Endodermal cell (in vitro differentiated cells): ENCODE results near the gene LY86. TPM values are rescaled to one million over a fixed set of nuclear protein-coding genes. Genes with fewer than 3 reads are reported as not detected.

ENCODE experiments used
- DNase-seq: peaks from one replicate; pipeline ENCODE4 v3.0.0-alpha.2; 2017
- H3K27ac ChIP-seq: 2 replicates; pipeline ENCODE4 v1.5.1; 2013; ENCODE audit warnings: mild to moderate bottlenecking, low read depth, low read length, moderate library complexity
- H3K27me3 ChIP-seq: 2 replicates; pipeline ENCODE4 v1.6.1; 2013; ENCODE audit warnings: mild to moderate bottlenecking, low read length, moderate library complexity; ENCODE audit not compliant: insufficient read depth, control insufficient read depth, poor library complexity, severe bottlenecking
- H3K36me3 ChIP-seq: 2 replicates; pipeline ENCODE4 v1.7.0; 2013; ENCODE audit warnings: mild to moderate bottlenecking, low read length, moderate library complexity; ENCODE audit not compliant: control insufficient read depth, insufficient read depth
- H3K4me1 ChIP-seq: one replicate; pipeline ENCODE4 v1.7.0; 2013; ENCODE audit warnings: low read length; ENCODE audit not compliant: control insufficient read depth, insufficient read depth
- H3K4me3 ChIP-seq: 2 replicates; pipeline ENCODE4 v1.5.1; 2013; ENCODE audit warnings: mild to moderate bottlenecking, low read length, moderate library complexity
- H3K9ac ChIP-seq: 2 replicates; pipeline ENCODE4 v1.6.1; 2013; ENCODE audit warnings: mild to moderate bottlenecking, low read length, moderate library complexity; ENCODE audit not compliant: poor library complexity, severe bottlenecking; ENCODE audit errors: extremely low read depth
- H3K9me3 ChIP-seq: 2 replicates; pipeline ENCODE4 v1.6.1; 2013; ENCODE audit warnings: mild to moderate bottlenecking, low read length, moderate library complexity; ENCODE audit not compliant: control insufficient read depth
- H3K27ac Mint-ChIP-seq: 2 replicates; pipeline ENCODE4 v1.8.0; 2020; ENCODE audit warnings: mixed read lengths
- H3K27me3 Mint-ChIP-seq: 2 replicates; pipeline ENCODE4 v1.8.0; 2021; ENCODE audit warnings: mild to moderate bottlenecking, mixed read lengths; ENCODE audit not compliant: insufficient read depth
- H3K36me3 Mint-ChIP-seq: 2 replicates; pipeline ENCODE4 v1.8.0; 2020; ENCODE audit warnings: low read depth, mixed read lengths
- H3K4me1 Mint-ChIP-seq: 2 replicates; pipeline ENCODE4 v1.8.0; 2020; ENCODE audit warnings: mixed read lengths
- H3K4me3 Mint-ChIP-seq: 2 replicates; pipeline ENCODE4 v1.8.0; 2020; ENCODE audit warnings: mild to moderate bottlenecking, moderate library complexity, mixed read lengths
- H3K9me3 Mint-ChIP-seq: 2 replicates; pipeline ENCODE4 v1.8.0; 2020; ENCODE audit warnings: mild to moderate bottlenecking, mixed read lengths
- WGBS, 2 experiments: methylation state at CpG; one replicate each; pipeline versions ENCODE4 v1.1.5 to v1.1.7; 2013; ENCODE audit warnings: missing lambda C conversion rate in 2 of 2, mixed read lengths in 1 of 2; ENCODE audit not compliant: insufficient coverage in 1 of 2, insufficient read length in 1 of 2; 5-methylcytosine and 5-hydroxymethylcytosine counted together
- total RNA-seq, 2 donors: library from RNA; stranded (reverse); fragmentation: NEBNext Ultra II Directional in 1 of 2; extraction: Animal tissue kit (Norgen Biotek cat#: 25700) in 1 of 2; gene quantifications; 2 replicates in 1 of 2; 3 replicates in 1 of 2; pipeline ENCODE4 v1.2.1, GENCODE V29; 2021
- TF ChIP-seq, protein P1 (sequence below): fragments of 200-600 bp; sonication (generic); conservative IDR thresholded peaks from 2 replicates; pipeline ENCODE4 v1.5.0; 2021; ENCODE audit warnings: antibody characterized with exemption, mild to moderate bottlenecking

The LY86 gene
- total RNA-seq, 2 donors from 2014 or later, result not detected

DNA sequence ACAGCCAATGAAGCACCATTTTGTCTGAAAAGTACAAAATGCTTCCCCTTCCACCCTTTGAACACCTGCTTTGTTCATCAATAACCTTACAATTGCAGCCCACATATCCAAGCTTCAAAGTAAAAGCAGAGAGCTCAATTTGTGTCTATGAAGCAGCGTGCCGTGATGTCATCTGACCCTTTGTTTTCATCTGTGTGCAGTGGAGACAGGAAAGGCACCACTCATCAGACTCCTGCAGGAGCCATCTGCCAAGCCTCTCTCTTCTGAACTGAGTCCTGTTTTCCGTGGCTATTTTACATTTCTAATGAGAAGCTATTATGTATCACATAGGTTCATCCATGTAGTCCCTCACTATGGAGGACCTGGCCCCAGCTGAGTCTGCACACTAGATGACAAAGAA is 7.5 kb upstream of the LY86 start:
- Mint-ChIP-seq H3K27ac (no peak overlapping the region), H3K9me3 (peaks cover 10% of the 10 kb centered on the region), H3K27me3 (peaks cover 2% of the 10 kb centered on the region), H3K36me3 (no peaks in the 10 kb centered on the region), H3K4me3 (no peak overlapping the region), H3K4me1 (peaks cover 12% of the 10 kb centered on the region)
- TF ChIP-seq, protein P1, sequence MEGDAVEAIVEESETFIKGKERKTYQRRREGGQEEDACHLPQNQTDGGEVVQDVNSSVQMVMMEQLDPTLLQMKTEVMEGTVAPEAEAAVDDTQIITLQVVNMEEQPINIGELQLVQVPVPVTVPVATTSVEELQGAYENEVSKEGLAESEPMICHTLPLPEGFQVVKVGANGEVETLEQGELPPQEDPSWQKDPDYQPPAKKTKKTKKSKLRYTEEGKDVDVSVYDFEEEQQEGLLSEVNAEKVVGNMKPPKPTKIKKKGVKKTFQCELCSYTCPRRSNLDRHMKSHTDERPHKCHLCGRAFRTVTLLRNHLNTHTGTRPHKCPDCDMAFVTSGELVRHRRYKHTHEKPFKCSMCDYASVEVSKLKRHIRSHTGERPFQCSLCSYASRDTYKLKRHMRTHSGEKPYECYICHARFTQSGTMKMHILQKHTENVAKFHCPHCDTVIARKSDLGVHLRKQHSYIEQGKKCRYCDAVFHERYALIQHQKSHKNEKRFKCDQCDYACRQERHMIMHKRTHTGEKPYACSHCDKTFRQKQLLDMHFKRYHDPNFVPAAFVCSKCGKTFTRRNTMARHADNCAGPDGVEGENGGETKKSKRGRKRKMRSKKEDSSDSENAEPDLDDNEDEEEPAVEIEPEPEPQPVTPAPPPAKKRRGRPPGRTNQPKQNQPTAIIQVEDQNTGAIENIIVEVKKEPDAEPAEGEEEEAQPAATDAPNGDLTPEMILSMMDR, result no peak
- H3K9me3 ChIP-seq, result peaks cover 7% of the 10 kb centered on the region
- no peak for DNase-seq
- 94 to 100% methylated on average over 2 to 3 of the region's 3 CpGs for WGBS, 2 experiments
- H3K27me3 ChIP-seq, result no peaks in the 10 kb centered on the region
- peaks cover 4% of the 10 kb centered on the region for H3K4me1 ChIP-seq
- no peak overlapping the region for H3K4me3 ChIP-seq
- no peak overlapping the region for H3K27ac ChIP-seq
- no peak overlapping the region for H3K9ac ChIP-seq
- no peaks in the 10 kb centered on the region for H3K36me3 ChIP-seq

DNA sequence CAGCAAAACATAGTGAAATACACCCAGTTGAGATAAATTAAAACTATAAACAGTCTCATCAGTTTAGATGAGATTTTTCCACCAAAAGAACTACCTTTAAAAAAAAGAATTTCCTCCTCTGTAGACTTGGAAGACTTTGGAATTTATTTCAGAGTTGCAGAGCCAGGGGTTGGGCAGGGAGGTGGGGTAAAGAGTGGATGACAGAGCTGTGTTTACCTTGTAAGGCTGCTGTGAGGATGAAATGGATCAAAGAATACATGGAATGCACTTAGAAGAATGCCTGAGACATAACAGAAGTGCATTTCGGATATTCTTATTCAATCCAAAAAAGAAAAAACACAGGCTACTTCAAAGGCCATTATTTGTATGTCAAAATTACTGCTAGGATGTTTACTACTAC is 6.4 kb upstream of the LY86 start:
- H3K36me3 ChIP-seq, result no peaks in the 10 kb centered on the region
- no peaks in the 10 kb centered on the region for H3K27me3 ChIP-seq
- no peak overlapping the region for H3K27ac Mint-ChIP-seq
- H3K9me3 Mint-ChIP-seq, result peaks cover 7% of the 10 kb centered on the region
- H3K4me3 ChIP-seq, result no peak overlapping the region
- H3K27ac ChIP-seq, result no peak overlapping the region
- H3K4me1 ChIP-seq, result peaks cover 4% of the 10 kb centered on the region
- no peaks in the 10 kb centered on the region for H3K9me3 ChIP-seq
- peaks cover 12% of the 10 kb centered on the region for H3K4me1 Mint-ChIP-seq
- no peak for DNase-seq
- WGBS, 2 experiments, result 82% methylated on average over 1 of the region's 1 CpG; no CpG with 5 or more reads in 1 of the 2 experiments
- H3K9ac ChIP-seq, result no peak overlapping the region
- peaks cover 5% of the 10 kb centered on the region for H3K27me3 Mint-ChIP-seq
- TF ChIP-seq, protein P1, result no peak
- no peaks in the 10 kb centered on the region for H3K36me3 Mint-ChIP-seq
- H3K4me3 Mint-ChIP-seq, result no peak overlapping the region

DNA sequence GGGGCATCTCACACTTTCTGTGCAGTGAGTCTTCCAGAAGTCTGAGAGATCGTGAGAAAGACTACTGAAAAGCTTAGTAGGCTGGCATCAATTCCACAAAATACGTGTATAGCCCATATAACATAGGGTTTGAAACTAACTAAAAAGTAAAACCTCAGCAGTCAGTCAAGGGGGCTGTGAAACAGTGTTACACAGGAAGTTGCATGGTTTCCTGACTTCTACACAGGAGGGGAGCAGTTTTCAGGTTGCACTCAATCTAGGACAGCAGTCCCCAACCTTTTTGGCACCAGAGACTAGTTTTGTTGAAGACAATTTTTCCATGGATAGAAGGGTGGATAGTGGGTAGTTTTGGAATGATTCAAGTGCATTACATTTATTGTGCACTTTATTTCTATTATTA is 4.7 kb upstream of the LY86 start:
- Histone ChIP-seq H3K27ac (no peak overlapping the region), H3K27me3 (no peaks in the 10 kb centered on the region), H3K9me3 (no peaks in the 10 kb centered on the region), H3K4me1 (peaks cover 4% of the 10 kb centered on the region), H3K9ac (no peak overlapping the region), H3K4me3 (no peak overlapping the region), H3K36me3 (no peaks in the 10 kb centered on the region)
- H3K27ac Mint-ChIP-seq, result no peak overlapping the region
- TF ChIP-seq, protein P1, result no peak
- no peak for DNase-seq
- H3K4me3 Mint-ChIP-seq, result no peak overlapping the region
- peaks cover 5% of the 10 kb centered on the region for H3K27me3 Mint-ChIP-seq
- WGBS, 2 experiments, result 83 to 96% methylated on average over 2 of the region's 2 CpGs
- H3K4me1 Mint-ChIP-seq, result peaks cover 12% of the 10 kb centered on the region
- H3K9me3 Mint-ChIP-seq, result peaks cover 7% of the 10 kb centered on the region
- no peaks in the 10 kb centered on the region for H3K36me3 Mint-ChIP-seq
